ENCODE data around the gene ACAP3.

ACAP3 gene
- total RNA-seq: 59.5 to 110 (median 98.7) reads per million in 4 experiments

DNA sequence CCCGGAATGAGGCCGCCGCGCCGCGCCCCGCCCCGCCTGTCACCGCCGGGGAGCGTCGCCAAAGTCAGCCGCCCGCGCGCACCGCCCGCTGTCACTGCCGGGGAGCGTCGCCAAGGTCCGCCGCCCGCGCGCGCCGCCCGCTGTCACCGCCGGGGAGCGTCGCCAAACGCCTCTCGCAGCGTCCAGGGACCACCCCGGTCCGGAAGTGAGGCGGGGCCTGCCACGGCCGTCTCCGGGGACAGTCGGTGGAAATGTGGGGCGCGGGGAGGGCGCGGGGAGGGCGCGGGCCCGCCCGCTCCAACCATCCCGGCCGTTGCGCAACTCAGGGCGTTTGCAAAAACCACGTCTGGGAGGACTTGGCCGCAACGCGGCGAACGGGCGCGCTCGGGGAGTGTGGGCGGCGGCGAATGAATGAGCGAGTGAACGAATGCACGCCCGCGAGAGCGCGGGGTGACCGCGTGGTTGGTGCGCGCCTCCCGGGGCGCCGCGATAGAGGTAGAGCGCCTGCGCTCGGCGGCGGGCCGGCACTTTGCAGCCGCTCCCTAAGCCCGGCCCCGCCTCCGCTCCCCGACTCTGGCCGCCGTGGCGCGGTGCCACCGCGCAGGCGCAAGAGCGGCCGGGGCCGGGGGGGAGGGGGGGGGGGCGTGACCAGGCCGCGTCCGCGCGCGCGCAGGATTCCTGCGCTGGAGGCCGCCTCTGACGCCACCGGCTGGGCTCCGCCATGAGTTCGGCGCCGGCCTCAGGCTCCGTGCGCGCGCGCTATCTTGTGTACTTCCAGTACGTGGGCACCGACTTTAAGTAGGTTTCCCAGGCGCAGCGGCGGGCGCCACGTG lies at the start of gene ACAP3, which contains the start of gene PUSL1:
Gene ACAP3 (minus strand): TSS at position 8 of the 833 bp plus-strand sequence. CDS start 115 bp downstream, outside the sequence.
Gene PUSL1 (plus strand): TSS at position 675 of the 833 bp plus-strand sequence. CDS start 47 bp downstream, at position 722.
- peak; percentile 80 for DNase-seq

DNA sequence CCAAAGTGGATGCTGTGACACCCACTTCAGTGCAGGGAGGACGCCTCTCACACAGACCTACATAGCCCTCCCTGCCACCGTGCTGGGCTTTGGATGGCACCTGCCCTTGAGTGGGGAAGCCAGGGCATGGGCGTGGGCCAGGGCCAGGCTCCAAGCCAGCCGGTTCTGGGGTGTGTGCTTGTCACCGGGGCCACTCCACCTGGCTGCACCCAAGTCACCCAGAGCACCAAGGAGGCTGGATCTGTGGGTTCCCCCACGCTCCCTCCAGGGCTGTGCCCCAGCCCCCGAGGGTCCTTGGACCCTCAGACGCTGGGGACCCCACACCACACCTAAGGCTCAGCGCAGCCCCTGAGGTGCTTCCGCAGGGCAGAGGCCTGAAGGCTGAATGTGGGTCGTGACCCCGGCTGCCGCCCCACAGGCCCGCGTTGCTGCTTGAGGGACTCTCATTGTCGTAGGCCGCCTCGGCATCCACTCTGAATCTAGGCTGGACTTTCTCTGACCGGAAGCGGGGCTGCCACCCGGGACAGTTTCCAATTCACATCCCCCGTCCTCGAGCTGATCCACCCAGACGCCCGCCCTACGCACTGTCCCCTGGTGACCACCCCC lies 49.2 kb upstream of the ACAP3 start:
- DNase-seq: no peak

- no peak for DNase-seq
Observed at GRCh38 chr1:1356166-1356795, 48.6 kb upstream of the ACAP3 start.

- no peak for DNase-seq
Observed at GRCh38 chr1:1355416-1355815, 47.7 kb upstream of the ACAP3 start.

DNA sequence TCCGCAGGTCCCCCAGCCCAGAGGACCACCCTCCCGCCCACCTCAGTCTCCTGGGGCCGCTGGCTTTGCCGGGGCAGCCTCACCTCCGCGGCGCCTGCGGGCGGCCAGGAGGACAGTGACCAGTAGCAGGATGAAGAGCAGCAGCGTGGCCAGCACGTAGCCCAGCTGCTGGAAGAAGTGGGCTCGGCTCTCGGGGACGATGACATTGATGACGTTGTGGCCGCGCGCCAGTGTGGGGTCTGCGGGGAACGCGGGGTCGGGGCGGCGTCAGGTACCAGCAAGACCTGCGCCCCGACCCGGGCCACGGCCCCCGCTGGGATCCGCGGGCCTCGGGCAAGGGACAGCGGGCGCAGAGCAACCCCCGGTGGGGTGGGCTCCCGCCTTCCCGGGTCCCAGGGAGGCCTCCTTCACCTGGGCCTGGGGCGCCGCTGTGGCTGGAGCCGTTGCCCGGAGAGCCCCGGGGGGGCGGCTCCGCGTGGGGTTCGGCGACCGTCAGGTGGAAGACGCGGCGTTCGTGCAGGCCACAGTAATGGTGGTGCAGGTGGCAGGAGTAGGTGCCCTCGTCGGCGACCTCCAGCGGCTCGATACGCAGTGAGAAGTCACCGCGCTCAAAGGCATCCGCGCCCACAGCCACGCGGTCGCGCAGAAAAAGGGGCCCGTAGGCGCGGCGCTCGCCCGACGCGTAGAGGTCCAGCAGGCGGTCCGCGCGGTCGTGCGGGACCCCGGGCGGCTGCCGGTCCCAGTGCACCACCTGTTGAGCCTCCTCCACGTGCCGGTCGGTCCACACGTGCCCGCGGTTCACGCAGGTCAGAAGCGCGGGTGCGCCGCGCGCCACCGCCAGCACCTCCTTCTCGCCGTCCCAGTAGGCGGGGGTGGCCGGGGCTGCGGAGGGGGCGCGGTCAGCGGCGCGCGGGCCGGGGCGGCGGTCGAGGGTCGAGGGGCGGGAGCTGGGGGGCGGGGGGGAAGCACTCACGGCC lies 46.8 kb upstream of the ACAP3 start:
- no peak for DNase-seq

GRCh38 chr1:1353389-1354151 lies 45.8 kb upstream of the ACAP3 start:
- no peak for DNase-seq

GRCh38 chr1:1352786-1353388 lies 45.2 kb upstream of the ACAP3 start:
- DNase-seq: no peak

DNA sequence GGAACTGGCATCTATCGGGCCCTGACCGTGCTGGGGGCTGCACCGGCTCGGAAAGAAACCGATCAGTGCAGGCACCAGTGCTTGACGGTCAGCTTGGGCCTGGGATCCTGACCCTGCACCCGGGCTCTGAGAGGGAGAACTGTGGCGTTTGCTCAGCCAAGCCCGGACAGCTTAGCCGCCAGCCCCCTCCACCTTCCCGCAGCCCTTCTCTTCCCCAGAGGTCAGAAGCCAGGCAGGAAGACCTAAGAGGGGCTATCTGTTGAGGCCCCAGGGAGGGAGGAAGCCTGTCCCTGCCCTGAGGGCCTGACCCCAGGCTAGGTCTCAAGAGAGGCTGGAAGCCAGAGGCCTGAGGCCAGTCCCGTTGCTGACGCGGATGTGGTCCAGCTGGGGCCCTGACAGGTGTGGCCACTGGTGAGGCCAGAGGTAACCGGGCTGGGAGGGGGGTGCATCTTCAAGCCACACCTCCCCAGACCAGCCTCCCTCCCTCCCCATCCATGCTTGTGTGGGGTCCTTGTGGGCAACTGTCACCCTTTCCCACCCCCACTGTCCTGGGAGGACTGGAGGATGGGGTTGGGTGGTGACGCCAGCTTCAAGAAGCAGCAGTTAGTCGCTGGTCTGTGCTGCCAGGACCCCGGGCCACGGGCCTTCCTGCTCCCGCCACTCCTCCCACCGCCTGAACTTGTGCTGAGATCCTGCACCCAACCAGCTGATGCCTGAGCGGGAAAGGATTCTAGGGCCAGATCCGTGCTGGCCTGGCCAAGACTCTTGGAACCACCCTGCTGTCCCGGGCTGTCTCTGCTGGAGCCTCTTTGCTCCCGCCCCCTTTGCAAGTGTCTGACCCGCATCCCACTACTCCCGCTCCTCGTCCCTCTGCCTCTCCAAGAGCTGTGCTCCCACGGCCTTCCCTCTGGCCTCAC lies 44.0 kb upstream of the ACAP3 start:
- no peak for DNase-seq

GRCh38 chr1:1349256-1350012 lies 41.7 kb upstream of the ACAP3 start, which contains the start of gene DVL1:
DVL1 (minus strand) TSS chr1:1349418; CDS start chr1:1349065, 353 bp downstream.
- peak; percentile 65 for DNase-seq

GRCh38 chr1:1348420-1349255 lies 40.9 kb upstream of the ACAP3 start:
- no peak for DNase-seq

GRCh38 chr1:1347663-1348419 lies 40.1 kb upstream of the ACAP3 start:
- DNase-seq: no peak

- no peak for DNase-seq
Observed at GRCh38 chr1:1347026-1347595, 39.4 kb upstream of the ACAP3 start.

DNA sequence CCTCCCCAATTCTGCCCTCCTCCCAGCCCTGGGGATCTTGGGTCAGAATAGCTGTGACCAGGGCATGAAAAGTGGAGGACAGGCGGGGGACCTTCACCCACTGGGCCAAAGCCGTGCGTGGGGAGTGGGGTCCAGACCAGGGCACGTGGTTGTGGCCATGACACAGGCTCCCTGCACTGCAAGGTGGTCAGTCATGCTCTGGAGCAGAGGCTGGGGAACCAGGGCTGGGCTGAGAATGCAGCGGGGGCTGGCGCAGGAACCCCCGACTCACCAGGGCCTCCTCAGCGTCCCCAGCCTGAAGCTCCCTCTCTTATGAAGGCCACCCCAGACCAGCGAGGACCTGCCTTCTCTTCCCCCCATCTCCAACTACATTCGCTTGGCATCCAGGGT lies 38.8 kb upstream of the ACAP3 start:
- no peak for DNase-seq

- DNase-seq: no peak
Observed at GRCh38 chr1:1345860-1346500, 38.2 kb upstream of the ACAP3 start.

GRCh38 chr1:1345384-1345783 lies 37.7 kb upstream of the ACAP3 start:
- DNase-seq: no peak

GRCh38 chr1:1344655-1345361 lies 37.1 kb upstream of the ACAP3 start:
- no peak for DNase-seq

Measured in effector CD8-positive, alpha-beta T cell (primary cell).